ENCODE data around the gene MAP2. TPM values are rescaled to one million over a fixed set of nuclear protein-coding genes. Genes with fewer than 3 reads are reported as not detected.

Gene MAP2
- total RNA-seq, 1 donor from 2014 or later, result 57.6 TPM

- TF ChIP-seq CTCF (IDR thresholded peaks at IDR 0.05), result no peak
- intact Hi-C loops (cut with DNase I), result no loop called here
- Histone ChIP-seq H3K27me3 (no peaks in the 10 kb centered on the region), H3K27ac (no peak overlapping the region), H3K4me3 (no peak overlapping the region), H3K4me1 (no peaks in the 10 kb centered on the region), H3K9me3 (no peaks in the 10 kb centered on the region), H3K36me3 (peaks cover 0 to 4% of the 10 kb centered on the region in 2 donors)
- no peak for DNase-seq (ENCODE audit: low spot score in 2 of 2)
Observed at GRCh38 chr2:209681201-209681735, 257.4 kb downstream of the MAP2 start.

DNA sequence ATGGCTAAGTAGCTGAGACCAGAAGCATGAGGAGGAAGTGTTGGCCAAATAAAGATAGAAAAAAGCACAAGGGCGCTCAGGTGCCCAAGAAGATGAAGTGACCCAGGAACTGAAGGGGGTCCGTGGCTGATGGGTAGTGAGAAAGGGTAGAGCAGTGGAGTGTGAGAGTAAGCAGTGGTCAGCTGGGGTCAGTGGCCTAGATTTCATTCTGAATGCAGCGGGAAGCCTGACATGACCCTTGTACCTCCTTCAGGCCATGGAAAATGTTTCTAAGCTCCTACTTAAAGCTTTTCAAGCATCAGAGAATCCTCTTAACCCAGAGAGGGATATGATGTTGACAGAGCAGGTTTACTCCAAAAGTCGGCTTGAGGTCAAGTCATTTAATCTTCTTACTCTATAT lies 258.8 kb downstream of the MAP2 start:
- intact Hi-C loops (cut with DNase I), result no loop called here
- Histone ChIP-seq H3K4me1 (no peaks in the 10 kb centered on the region), H3K27me3 (no peaks in the 10 kb centered on the region), H3K9me3 (no peaks in the 10 kb centered on the region), H3K27ac (no peak overlapping the region), H3K36me3 (peaks cover 0 to 4% of the 10 kb centered on the region in 2 donors), H3K4me3 (no peak overlapping the region)
- no peak for TF ChIP-seq CTCF (IDR thresholded peaks at IDR 0.05)
- no peak for DNase-seq (ENCODE audit: low spot score in 2 of 2)

DNA sequence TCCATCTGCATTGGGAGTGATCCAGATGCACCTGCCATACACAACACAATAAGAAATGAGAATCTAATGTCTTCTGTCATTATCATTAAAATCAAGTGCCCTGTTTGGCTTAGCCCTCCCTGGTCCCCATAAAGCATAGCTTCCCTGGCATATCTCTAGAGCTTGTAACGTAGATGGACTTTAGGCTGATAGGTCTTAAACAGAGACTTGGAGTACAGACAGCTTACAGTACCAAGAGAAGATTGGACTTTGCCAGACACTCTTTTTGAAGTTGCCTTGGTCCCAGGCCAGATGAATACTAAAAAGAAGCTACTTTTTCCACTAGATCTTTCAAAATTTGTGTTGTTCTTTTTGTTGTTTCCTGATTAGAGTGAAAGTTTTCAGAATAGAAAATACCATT lies 261.5 kb downstream of the MAP2 start:
- no peaks in the 10 kb centered on the region for H3K36me3 ChIP-seq
- intact Hi-C loops (cut with DNase I), result no loop called here
- H3K27me3 ChIP-seq, result no peaks in the 10 kb centered on the region
- H3K4me1 ChIP-seq, result no peaks in the 10 kb centered on the region
- DNase-seq (ENCODE audit: low spot score in 2 of 2), result no peak
- H3K27ac ChIP-seq, result no peak overlapping the region
- no peak overlapping the region for H3K4me3 ChIP-seq
- TF ChIP-seq CTCF (IDR thresholded peaks at IDR 0.05), result no peak
- H3K9me3 ChIP-seq, result no peaks in the 10 kb centered on the region

DNA sequence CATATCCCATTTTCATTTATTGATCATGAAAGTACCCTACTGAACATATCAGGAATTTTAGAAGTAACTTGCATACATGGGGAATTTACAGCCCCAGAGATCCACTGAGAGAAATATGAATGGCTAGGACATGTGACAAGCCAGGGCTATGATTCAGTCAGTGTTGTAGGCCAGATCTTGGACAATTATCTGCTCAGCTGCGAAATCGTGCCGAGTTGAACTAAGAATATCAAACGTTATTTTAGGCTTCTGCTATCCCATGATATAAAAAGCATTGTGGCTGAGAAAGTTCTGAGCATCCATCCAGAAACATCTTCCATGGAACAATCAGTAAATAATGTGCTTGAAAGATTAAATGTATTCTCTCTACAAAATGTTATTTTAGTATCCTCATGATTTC lies 262.1 kb downstream of the MAP2 start:
- intact Hi-C loops (cut with DNase I), result no loop called here
- DNase-seq (ENCODE audit: low spot score in 2 of 2), result no peak
- Histone ChIP-seq H3K4me3 (no peak overlapping the region), H3K27me3 (no peaks in the 10 kb centered on the region), H3K27ac (no peak overlapping the region), H3K4me1 (no peaks in the 10 kb centered on the region), H3K9me3 (no peaks in the 10 kb centered on the region), H3K36me3 (no peaks in the 10 kb centered on the region)
- no peak for TF ChIP-seq CTCF (IDR thresholded peaks at IDR 0.05)

DNA sequence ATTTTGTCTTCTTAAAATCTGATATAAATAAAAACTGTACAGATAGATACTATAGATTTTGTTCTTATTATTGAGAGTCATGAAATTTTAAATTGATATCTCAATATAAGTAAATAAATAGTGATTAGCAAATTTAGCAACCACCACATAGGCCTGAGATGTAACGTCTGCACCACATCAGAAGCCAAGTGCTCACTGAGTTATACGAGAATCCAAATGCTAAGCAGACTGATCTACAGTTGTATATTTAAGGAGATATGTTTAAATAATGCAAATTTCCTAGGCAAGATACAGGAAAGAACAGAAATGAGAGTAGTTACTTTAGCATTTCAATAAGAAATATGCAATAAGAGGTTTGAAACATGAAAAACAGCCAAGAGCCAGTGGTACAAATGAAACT lies 262.6 kb downstream of the MAP2 start:
- Histone ChIP-seq H3K27me3 (no peaks in the 10 kb centered on the region), H3K36me3 (peaks cover 0 to 2% of the 10 kb centered on the region in 2 donors), H3K4me1 (no peaks in the 10 kb centered on the region), H3K27ac (no peak overlapping the region), H3K9me3 (no peaks in the 10 kb centered on the region), H3K4me3 (no peak overlapping the region)
- no peak for DNase-seq (ENCODE audit: low spot score in 2 of 2)
- intact Hi-C loops (cut with DNase I), result no loop called here
- no peak for TF ChIP-seq CTCF (IDR thresholded peaks at IDR 0.05)

Data from ascending aorta (tissue), 2 donors.